G401 (cell line): Measurements from ENCODE around the gene GGT5. TPM values are rescaled to one million over a fixed set of nuclear protein-coding genes. Genes with fewer than 3 reads are reported as not detected.
"Not testable (repeated sequence)": the region's sequence is repeated elsewhere in the genome, so short reads cannot be mapped to it uniquely, and the experiment has no call there.

ENCODE experiments used
- DNase-seq: peaks from one replicate; pipeline ENCODE4 v3.0.0-alpha.2; 2015; ENCODE audit warnings: low spot score
- in situ Hi-C: cut with HindIII; loops from 2 replicates; pipeline ENCODE4 v1.10.0; 2016; ENCODE audit warnings: low sequenced_read_pairs, mixed read lengths
- total RNA-seq: library from RNA; depleted of rRNA; stranded (reverse); fragments of >200 nt; shearing (Covaris generic); gene quantifications from 2 replicates; pipeline ENCODE4 v1.2.3, GENCODE V29; 2014; rRNA removed

Gene GGT5
- not detected in 2 replicates for total RNA-seq

- in situ Hi-C loops, DNase-seq: not testable (repeated sequence)
Observed at GRCh38 chr22:24245030-24245431, at the start of gene GGT5. TSS of gene GGT5 (minus strand) at chr22:24245082. CDS start at chr22:24244725, 357 bp downstream.

GRCh38 chr22:24292202-24292830 is 47.4 kb upstream of the GGT5 start:
- in situ Hi-C loops, DNase-seq: not testable (repeated sequence)

DNA sequence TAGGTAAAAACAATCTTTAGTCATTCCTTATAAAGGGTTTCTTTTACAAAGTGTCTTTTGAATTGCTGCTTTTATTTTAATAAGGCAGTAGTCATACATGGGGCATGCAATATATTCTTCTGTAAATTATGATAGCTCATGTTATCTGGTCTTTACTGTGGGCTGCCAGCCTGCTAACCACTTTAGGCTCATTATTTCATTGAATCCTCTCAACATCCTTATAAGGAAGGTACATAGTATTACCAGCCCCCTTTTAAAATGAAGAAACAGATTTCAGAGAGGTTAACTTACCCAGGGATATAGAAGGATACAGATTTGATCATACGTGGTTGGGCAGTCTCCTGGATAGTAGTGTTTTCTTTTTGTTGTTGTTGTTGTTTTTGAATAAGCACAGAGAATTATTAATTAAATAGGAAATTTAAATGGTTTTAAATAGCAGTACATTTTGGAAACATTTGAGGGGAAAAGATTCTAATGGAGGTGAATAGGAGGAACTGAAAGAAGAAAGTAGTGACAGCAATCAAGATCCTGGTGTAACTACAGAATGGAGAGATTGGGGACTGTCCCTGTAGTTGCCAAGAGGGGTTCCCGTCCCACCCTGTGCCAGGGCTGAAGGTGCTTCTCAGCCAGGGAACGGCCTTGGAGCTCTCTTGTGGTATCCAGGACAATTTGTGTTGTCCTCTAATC is 46.8 kb upstream of the GGT5 start:
- in situ Hi-C loops: no loop called here
- DNase-seq: no peak

DNA sequence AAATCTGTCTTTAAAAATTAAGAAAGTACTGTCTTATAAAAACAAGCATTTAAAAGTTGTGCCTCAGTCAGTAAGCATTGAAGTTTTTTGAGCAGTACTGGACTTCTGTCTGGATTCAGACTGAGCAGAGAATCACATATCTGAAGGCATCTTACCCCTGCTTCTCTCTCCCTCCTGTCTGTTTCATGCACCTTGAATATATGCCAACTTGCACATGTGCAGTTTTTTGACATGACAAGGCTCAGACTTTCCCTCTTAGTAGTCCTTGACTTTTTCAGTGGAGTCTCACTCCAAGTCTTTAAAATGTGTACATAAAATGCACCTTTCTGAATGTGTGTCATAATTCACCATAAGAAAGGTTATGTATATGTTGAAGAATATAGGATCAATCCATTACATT is 45.6 kb upstream of the GGT5 start:
- no peak for DNase-seq
- in situ Hi-C loops: no loop called here

DNA sequence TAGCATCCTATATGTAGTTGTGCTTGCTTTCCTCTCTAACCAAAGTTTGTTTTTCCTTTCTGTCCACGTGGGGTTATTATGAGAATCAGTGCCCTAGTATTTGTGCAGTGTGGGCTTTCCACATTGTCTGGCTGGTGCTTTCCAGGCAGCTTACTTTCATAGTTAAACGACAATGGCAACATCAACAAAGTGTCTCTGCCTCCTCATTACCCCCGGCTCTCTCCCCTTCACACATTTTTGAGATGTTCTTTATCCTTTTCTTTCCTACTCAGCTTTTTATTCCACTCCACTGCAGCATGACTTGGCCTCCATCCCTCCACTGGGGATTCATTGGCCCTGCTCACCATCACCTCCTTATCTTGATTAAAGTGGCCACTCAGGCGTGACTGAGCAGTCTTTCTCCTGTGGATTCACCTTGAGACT is 44.9 kb upstream of the GGT5 start:
- in situ Hi-C loops: no loop called here
- peak; percentile 71 for DNase-seq

- in situ Hi-C loops: no loop called here
- no peak for DNase-seq
Observed at GRCh38 chr22:24289114-24289513, 44.2 kb upstream of the GGT5 start.

DNA sequence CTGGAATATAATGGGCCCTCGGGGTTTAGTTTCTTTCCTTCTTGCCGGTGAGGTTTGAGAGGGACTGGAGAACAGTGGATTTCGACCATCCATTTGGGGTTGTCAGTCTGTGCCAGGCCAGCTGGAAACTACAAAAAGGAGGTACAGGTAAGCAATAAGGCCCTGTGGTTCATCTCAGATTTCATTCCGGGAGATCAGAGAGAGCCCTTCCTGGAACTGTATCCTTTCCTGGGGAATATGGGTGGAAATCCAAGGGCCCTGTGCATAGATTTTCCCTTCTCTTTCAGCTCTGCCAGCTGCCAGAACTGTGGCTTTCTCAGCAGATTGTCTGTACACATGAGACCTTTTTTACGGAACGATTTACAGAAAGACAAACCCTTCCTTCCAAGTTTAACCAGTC is 42.9 kb upstream of the GGT5 start:
- DNase-seq, in situ Hi-C loops: not testable (repeated sequence)

DNA sequence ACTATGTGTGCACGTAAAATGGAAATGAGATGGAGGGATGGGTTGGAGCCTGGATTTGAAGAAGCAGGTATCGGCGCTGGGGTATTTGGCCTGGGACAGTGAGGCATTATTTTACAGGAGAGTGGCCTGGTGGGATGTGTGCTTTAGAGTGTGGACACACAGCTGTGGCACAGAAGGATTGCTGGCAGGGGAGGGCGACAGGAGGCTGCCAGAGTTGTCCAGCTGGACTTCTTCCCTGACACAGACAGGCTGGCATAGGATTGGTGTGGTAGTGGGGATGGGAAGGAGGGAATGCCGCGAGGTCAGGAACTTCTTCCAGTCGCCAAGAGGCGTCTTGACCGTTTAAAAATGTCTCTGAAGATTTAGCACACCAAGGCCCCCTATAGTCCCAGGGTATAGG is 42.3 kb upstream of the GGT5 start:
- DNase-seq, in situ Hi-C loops: not testable (repeated sequence)

DNA sequence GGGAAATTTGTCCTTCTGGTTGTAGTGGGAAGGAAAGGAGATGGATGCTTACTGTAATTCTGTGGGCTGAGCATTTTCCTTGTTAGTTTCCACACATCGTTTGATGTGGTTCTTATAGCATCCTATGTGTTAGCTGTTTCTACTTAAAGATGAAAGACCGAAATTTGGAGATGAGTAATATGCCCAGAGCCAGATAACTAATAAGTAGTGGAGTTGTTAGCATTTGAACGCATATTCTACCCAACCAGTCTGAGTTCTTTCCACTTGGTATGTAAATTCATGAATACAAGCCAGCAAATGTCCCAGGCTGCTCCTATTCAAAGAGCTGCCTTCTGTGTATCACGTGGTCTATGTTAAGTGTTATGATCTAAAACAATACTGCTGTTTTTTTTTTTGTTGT is 40.4 kb upstream of the GGT5 start:
- in situ Hi-C loops: no loop called here
- DNase-seq: no peak

- DNase-seq: no peak
- in situ Hi-C loops: no loop called here
Observed at GRCh38 chr22:24284747-24285203, 39.9 kb upstream of the GGT5 start.

- no peak for DNase-seq
- in situ Hi-C loops: no loop called here
Observed at GRCh38 chr22:24282401-24282800, 37.5 kb upstream of the GGT5 start.

GRCh38 chr22:24280363-24280762 is 35.5 kb upstream of the GGT5 start:
- DNase-seq, in situ Hi-C loops: not testable (repeated sequence)

DNA sequence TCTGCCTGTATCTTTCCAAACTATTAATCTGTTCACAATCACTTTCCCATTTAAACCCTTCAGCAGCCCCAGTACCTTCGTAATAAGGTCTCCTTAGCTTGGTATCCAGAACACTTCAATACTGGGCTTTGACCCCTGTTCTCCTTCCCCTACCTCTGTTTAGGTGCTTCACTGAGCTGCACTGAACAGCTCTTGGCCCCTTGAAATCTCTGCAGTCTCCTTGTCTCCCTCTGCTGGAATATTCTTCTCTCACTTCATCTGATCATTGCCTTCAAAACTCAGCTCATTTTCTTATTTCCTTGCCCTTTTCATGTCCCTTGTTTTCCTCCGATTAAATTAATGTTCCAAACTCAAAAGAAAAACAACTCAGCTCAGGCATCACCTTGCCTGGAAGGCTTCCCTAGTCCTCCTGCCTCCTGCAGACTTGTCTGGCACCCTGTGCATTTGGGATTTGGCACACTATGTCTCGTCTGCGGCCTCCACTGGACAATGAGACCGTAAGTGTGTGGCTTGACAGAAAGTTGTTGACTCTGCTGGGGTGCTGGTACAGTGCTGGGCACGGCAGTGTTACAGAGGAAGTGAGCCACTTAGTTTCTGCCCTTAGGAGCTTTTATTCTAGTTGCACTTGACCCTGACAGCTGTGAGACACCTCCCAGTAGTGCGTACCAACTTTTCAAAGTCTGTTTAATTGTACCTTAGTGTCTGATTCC is 30.0 kb upstream of the GGT5 start:
- DNase-seq, in situ Hi-C loops: not testable (repeated sequence)

- DNase-seq, in situ Hi-C loops: not testable (repeated sequence)
Observed at GRCh38 chr22:24273906-24274305, 29.0 kb upstream of the GGT5 start.

DNA sequence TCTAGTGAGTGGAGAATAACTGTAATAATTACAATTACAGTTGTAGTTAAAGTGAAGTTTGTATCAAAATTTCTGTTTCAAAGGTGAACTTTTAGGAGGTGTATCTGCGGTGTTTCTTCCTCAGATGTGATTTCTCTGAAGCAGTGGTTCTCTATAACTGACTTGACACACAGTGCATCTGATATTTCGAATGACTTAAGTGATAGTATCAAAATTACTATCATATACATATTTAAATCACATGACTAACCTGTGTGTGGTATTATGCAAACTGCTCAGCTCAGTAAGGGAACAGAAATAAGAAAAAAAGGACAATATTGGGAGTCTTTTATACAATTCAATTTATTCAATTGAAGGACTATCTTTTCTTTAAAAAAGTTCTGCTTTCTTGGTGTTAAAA is 28.1 kb upstream of the GGT5 start:
- in situ Hi-C loops: not testable (repeated sequence)

DNA sequence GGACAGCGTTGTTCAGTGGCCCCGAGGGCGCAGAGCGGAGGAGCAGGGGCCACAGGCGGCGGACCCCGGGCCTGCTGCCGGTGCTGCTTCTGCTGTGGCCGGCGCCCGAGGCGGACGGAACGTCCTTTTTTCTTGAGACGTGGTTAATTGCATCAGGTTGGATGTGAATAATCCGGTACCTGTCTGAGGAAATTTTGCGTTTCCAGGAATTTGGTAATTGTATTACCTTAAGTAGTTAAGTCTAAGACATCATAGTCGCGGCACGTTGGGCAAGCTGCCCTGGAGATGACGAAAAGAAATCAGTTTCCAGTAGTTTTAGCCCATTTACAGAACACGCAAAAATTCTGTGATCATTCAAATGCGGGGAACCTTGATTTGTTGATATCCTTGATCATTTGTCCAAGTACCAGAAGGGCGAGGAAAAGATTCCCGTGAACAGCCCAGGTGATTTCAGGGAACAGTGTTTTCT is 26.5 kb upstream of the GGT5 start:
- in situ Hi-C loops: no loop called here
- DNase-seq: peak; percentile 52

More for the DNA sequence above, 28.1 kb upstream of the GGT5 start:
- DNase-seq: not testable (repeated sequence)

GRCh38 chr22:24270556-24271385 is 25.9 kb upstream of the GGT5 start, which contains the start of gene SPECC1L:
TSS of gene SPECC1L (plus strand) at chr22:24270831. CDS start at chr22:24302232, 31,401 bp downstream.
- in situ Hi-C loops: no loop called here
- DNase-seq: peak; percentile 92

GRCh38 chr22:24266495-24266894 is 21.6 kb upstream of the GGT5 start:
- in situ Hi-C loops, DNase-seq: not testable (repeated sequence)

- in situ Hi-C loops: no loop called here
- no peak for DNase-seq
Observed at GRCh38 chr22:24265734-24266133, 20.9 kb upstream of the GGT5 start.
